ENCODE data around the gene TRIM17. TPM values are rescaled to one million over a fixed set of nuclear protein-coding genes. Genes with fewer than 3 reads are reported as not detected.

The TRIM17 gene
- total and polyA plus RNA-seq, 2 of the 8 experiments (the other 6 are each of a cell fraction or from before 2014, with no cell fraction given) = 1.1 to 2.2 TPM

DNA sequence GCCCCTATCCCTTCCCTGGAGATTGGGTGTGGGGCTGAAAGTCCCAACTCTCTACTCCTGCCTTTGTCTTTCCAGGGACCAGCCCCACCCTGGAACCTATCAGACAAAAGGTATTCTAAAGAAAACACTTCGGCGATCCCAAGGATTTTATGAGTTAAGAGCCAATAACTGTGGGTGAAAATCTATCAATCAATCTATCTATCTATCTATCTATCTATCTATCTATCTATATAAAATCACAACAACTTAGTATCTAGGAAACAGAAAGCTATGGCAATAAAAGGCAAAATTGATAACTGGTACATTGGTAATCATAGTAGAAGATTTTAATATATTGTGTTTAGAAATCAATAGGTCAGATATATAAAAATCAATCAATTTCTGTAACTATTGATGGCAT is 32.9 kb downstream of the TRIM17 start:
- FAIRE-seq = no peak

More for the DNA sequence above, 32.9 kb downstream of the TRIM17 start:
- Histone ChIP-seq H3K4me3 (ENCODE audit: extremely low read depth in 1 of 4, insufficient read depth in 2 of 4, low read depth in 3 of 4, low read length in 4 of 4) (no peak overlapping the region), H3K79me1 (ENCODE audit: low read depth, low read length) (no peaks in the 10 kb centered on the region), H2BK5ac (ENCODE audit: low read depth, low read length) (no peak overlapping the region), H4K8ac (ENCODE audit: extremely low read depth, insufficient read depth, low read length) (no peak overlapping the region), H4K91ac (replicated peaks; ENCODE audit: insufficient read length, low read length) (no peak overlapping the region), H3K23ac (ENCODE audit: insufficient read length) (no peak overlapping the region), H3K27ac (ENCODE audit: low read depth, low read length) (no peak overlapping the region), H3K18ac (ENCODE audit: extremely low read depth, low read length) (no peak overlapping the region), H2AFZ (ENCODE audit: low read length) (no peak overlapping the region), H3K36me3 (ENCODE audit: control insufficient read depth in 2 of 4, insufficient read depth in 4 of 4, low read length in 3 of 4) (no peaks in the 10 kb centered on the region), H3K56ac (replicated peaks; ENCODE audit: insufficient read length, low read depth, low read length) (no peak overlapping the region), H3K9ac (replicated peaks in 1 of 4; ENCODE audit: extremely low read depth in 1 of 4, low read depth in 3 of 4, low read length in 3 of 4) (no peak overlapping the region), H3K4ac (replicated peaks; ENCODE audit: insufficient read length, low read depth, low read length) (no peak overlapping the region), H4K5ac (ENCODE audit: insufficient read length, low read depth, low read length) (no peak overlapping the region), H3K79me2 (ENCODE audit: control insufficient read depth in 1 of 2, insufficient read depth in 2 of 2, low read length in 2 of 2) (no peaks in the 10 kb centered on the region), H2BK20ac (ENCODE audit: low read length) (no peak overlapping the region), H3K14ac (ENCODE audit: insufficient read length) (no peak overlapping the region), H3K4me1 (replicated peaks in 1 of 4; ENCODE audit: control insufficient read depth in 3 of 4, insufficient read depth in 4 of 4, low read length in 3 of 4) (peaks cover 0 to 7% (median 2%) of the 10 kb centered on the region in 4 experiments; a peak in 4 of 7 replicates), H2BK15ac (ENCODE audit: low read length) (no peak overlapping the region), H3K9me3 (ENCODE audit: insufficient read depth in 2 of 2, low read depth in 1 of 2, low read length in 1 of 2) (no peaks in the 10 kb centered on the region), H2AK5ac (ENCODE audit: low read depth, low read length) (no peak overlapping the region), H4K20me1 (replicated peaks in 1 of 2; ENCODE audit: control insufficient read depth in 1 of 2, insufficient read depth in 2 of 2, low read length in 2 of 2) (peaks cover 2 to 5% of the 10 kb centered on the region in 2 experiments), H3K4me2 (ENCODE audit: insufficient read depth in 1 of 2, low read depth in 2 of 2, low read length in 2 of 2) (no peak overlapping the region), H2BK12ac (ENCODE audit: low read depth, low read length) (no peak overlapping the region), H2BK120ac (replicated peaks; ENCODE audit: low read depth, low read length) (no peak overlapping the region), H3K23me2 (ENCODE audit: low read depth, low read length) (peaks cover 4% of the 10 kb centered on the region; the same call in 1 of the 2 replicates), H3K27me3 (replicated peaks in 1 of 4; ENCODE audit: control insufficient read depth in 3 of 4, extremely low read depth in 1 of 4, insufficient read depth in 3 of 4, low read length in 3 of 4) (peaks cover 2 to 21% (median 14%) of the 10 kb centered on the region in 4 experiments; a peak in 6 of 7 replicates)
- no peak for DNase-seq (ENCODE audit: low read depth in 1 of 2, low spot score in 2 of 2)
- CTCF ChIA-PET (ENCODE audit: partially characterized antibody) = interaction anchor here (0.8 to 1.0 kb wide), 3 partner anchors 9 to 131 kb away, joined by 3 read pairs; no protein-coding TSS in a partner anchor
- TF ChIP-seq SIRT6 (IDR thresholded peaks at IDR 0.05; ENCODE audit: low read length) = no peak
- 89% methylated on average over 2 of the region's 2 CpGs; no CpG with 5 or more reads in 1 of the 2 experiments for WGBS, 2 experiments (ENCODE audit: extremely low coverage in 1 of 2, insufficient coverage in 1 of 2, insufficient read length in 1 of 2, insufficient replicate concordance in 2 of 2, low coverage in 1 of 2, low lambda C conversion rate in 2 of 2, missing lambda C conversion rate in 1 of 2)
- POLR2A ChIA-PET (ENCODE audit: partially characterized antibody) = interaction anchor here (1.1 kb wide), 1 partner anchor 11 kb away, joined by 3 read pairs; no protein-coding TSS in a partner anchor
